NB4 (cell line): ENCODE results near the gene BNC2.

Experiments used
- DNase-seq: peaks from one replicate; pipeline ENCODE4 v3.0.0; 2010; ENCODE audit warnings: low read depth
- H3K4me3 ChIP-seq: one replicate; pipeline ENCODE4 v1.5.1; 2011; ENCODE audit warnings: mild to moderate bottlenecking, low read depth, low read length, moderate library complexity
- MYC ChIP-seq: IDR thresholded peaks from 2 replicates; pipeline ENCODE4 v1.6.1; 2011; ENCODE audit warnings: low read depth, low read length
- POLR2A ChIP-seq: IDR thresholded peaks from 2 replicates; pipeline ENCODE4 v1.6.1; 2011; ENCODE audit warnings: mild to moderate bottlenecking; ENCODE audit not compliant: insufficient read length; ENCODE audit errors: extremely low read depth
- TF ChIP-seq, protein P1 (sequence below): IDR thresholded peaks from 2 replicates; pipeline ENCODE4 v1.6.1; 2011; ENCODE audit warnings: low read depth, low read length
- TF ChIP-seq, protein P2 (sequence below): IDR thresholded peaks from one replicate; pipeline ENCODE4 v1.5.1; 2012; ENCODE audit warnings: low read depth, low read length

The BNC2 gene

DNA sequence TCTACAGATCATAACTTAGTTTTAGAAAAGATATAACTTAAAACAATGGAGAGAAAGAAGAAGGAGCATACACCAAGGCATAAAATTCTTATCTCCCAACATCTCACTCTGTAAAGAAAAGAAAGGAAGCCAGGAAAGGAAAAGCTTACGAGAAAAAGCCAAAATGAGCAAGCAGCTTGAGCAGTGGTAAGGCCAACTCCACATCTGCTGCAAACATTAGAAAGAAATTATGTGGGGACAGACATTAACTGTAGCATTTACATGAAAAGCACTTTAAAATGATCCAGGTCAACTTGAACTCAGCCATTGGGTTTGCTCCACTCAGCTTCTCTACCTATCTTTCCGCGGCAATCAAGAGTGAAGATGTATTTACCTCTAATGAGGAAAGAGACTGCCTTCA is 176.9 kb downstream of the BNC2 start:
- TF ChIP-seq MYC (no peak), POLR2A (no peak)
- TF ChIP-seq, protein P1, sequence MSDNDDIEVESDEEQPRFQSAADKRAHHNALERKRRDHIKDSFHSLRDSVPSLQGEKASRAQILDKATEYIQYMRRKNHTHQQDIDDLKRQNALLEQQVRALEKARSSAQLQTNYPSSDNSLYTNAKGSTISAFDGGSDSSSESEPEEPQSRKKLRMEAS, result no peak
- TF ChIP-seq, protein P2, sequence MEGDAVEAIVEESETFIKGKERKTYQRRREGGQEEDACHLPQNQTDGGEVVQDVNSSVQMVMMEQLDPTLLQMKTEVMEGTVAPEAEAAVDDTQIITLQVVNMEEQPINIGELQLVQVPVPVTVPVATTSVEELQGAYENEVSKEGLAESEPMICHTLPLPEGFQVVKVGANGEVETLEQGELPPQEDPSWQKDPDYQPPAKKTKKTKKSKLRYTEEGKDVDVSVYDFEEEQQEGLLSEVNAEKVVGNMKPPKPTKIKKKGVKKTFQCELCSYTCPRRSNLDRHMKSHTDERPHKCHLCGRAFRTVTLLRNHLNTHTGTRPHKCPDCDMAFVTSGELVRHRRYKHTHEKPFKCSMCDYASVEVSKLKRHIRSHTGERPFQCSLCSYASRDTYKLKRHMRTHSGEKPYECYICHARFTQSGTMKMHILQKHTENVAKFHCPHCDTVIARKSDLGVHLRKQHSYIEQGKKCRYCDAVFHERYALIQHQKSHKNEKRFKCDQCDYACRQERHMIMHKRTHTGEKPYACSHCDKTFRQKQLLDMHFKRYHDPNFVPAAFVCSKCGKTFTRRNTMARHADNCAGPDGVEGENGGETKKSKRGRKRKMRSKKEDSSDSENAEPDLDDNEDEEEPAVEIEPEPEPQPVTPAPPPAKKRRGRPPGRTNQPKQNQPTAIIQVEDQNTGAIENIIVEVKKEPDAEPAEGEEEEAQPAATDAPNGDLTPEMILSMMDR, result no peak
- no peak for DNase-seq

DNA sequence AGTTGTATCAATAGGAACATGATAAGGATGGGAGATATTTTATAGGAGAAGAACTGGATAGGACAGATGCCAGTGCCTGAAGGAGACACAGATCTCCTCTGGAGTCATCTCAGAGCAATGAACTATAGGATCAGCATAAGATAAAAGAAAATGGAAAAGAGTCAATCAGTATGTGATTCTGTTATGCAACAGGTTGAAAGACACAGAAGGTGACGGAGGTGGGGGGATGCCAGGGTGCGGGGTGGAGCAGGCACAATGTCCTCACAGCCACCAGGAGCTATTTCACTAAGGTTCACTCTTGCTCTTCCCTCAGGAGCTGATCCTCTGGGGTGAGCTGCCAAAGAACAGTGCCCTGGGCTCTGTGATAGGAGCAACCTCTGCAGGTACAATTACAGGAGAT is 179.8 kb downstream of the BNC2 start:
- DNase-seq, result no peak

More for the DNA sequence above, 176.9 kb downstream of the BNC2 start:
- no peak overlapping the region for H3K4me3 ChIP-seq

DNA sequence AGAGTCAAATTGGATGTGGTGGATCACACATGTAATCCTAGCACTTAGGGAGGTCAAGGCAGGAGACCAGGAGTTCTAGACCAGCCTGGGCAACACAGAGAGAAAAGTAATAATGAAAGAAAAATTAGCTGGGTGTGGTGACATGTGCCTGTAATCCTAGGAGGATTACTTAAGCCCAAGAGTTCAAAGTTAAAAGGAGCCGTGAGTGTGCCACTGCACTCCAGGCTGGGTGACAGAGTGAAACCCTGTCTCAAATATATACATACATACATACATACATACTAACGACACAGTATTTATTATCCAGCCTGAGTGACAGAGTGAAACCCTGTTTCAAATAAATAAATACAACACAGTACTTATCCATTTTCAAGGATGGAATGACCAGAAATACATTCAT is 180.3 kb downstream of the BNC2 start:
- no peak for TF ChIP-seq POLR2A
- no peak for DNase-seq
- no peak overlapping the region for H3K4me3 ChIP-seq

More for the DNA sequence above, 179.8 kb downstream of the BNC2 start:
- no peak overlapping the region for H3K4me3 ChIP-seq
- TF ChIP-seq, protein P1, result no peak
- TF ChIP-seq, protein P2, result no peak
- TF ChIP-seq POLR2A, result no peak
- no peak for TF ChIP-seq MYC

DNA sequence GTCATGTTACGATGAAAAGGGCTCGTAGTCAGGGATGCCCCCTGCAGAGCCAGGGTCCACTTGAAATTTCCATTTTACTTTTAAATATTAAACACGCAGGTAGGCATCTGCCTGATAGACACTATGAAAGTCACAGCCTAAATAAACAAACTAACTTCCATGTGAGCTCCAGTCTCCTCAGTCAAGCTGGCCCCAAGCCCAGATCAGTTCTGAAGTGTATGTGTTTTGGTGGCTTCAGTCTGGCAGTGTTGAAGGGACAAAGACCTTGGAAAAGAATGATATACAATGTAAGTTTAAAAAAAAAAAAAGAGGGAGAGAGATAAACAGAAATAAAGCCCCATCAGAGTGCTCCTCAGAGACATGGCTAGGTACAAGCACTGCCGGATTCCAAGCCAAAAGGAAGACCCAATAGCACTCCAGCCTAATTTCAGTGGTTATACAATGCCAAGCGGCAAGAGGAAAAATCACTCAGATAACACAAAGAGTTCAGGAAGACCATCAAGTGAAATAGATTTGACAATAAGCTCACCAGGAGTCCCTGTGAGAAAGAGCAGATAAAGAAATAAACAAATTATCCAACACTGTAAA is 181.0 kb downstream of the BNC2 start:
- DNase-seq, result no peak
- H3K4me3 ChIP-seq, result no peak overlapping the region
- TF ChIP-seq, protein P1, result no peak
- TF ChIP-seq POLR2A (no peak), MYC (no peak)
- TF ChIP-seq, protein P2, result no peak

DNA sequence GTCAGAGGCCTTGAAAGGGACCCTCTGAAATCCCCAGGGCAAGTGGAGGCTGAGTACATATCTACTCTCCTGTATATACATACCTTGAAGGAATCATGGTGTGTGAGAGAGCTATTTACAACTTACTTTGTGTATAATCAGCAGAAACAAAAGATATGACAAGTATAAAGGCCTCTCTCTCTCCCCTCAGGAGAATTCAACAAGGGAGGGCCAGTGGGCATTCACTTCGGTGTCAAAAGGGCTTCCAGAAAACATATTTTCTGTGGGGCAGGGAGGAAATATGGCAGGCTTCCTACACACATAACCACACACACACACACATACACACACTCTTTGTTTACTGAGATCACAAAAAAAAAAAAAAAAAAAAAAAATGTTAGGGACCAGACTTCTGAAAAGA is 181.7 kb downstream of the BNC2 start:
- TF ChIP-seq, protein P1, result no peak
- DNase-seq, result no peak

DNA sequence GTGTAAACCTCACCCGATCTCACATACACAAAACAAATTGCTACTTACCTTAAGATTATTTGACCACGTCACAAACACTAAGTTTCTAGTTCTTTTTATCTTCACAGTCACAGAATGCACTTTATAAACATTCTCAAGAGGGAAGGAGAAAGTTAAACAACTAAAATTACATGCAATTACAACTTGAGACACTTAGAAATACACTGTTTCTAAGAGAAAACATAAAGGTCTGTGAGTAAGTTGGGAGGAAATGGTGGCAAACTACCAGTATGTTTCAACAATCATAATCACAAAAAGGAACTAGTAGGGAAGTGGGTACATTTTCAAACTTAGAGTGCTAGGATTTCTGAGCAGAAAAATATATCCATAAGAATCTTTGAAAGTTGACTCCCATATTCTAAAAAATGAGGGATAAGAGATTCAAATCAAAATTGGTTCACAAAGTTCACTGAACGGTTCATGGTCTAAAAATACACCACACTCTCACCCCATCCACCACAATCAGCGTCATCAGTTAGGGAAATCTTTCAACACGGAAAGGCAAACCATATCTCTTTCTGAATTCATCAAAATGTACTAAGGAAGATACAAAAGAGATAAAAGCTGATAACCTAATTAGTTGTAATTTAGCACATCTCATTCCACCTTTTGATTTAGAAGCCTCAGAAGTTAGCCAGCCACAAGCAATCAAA is 182.6 kb downstream of the BNC2 start:
- TF ChIP-seq POLR2A (no peak), MYC (no peak)
- TF ChIP-seq, protein P1, result no peak
- TF ChIP-seq, protein P2, result no peak
- DNase-seq, result no peak
- no peak overlapping the region for H3K4me3 ChIP-seq

More for the DNA sequence above, 181.7 kb downstream of the BNC2 start:
- no peak overlapping the region for H3K4me3 ChIP-seq

DNA sequence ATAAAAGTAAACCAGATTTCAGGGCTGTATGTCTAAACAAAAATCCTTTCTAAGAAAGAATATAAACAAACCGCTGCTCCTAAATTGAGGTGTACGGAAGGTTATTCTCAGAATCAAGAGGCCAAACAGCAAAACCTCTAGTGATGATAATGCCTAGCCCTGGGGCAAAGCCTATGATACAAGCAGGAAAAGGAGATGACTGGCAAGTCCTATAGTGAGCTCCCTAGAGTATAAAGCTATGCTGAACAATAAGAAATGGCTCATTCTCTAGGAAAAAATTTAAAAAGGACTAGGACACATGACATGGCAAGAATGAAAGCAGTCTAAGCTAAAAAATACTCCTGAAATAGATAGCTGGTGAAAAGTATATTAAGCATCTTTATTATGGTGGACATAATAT is 187.1 kb downstream of the BNC2 start:
- H3K4me3 ChIP-seq, result no peak overlapping the region
- no peak for TF ChIP-seq MYC
- TF ChIP-seq, protein P2, result no peak
- no peak for TF ChIP-seq POLR2A
- TF ChIP-seq, protein P1, result no peak
- DNase-seq, result no peak
